ENCODE data around the gene ARL16.

- TF ChIP-seq CTCF (IDR thresholded peaks at IDR 0.05) (no peak), POLR2A (IDR thresholded peaks at IDR 0.05) (no peak)
Observed at GRCh38 chr17:81717049-81717765, 33.6 kb upstream of the ARL16 start.

Measured in esophagus squamous epithelium (tissue), 4 donors.